WTC11 (cell line): Measurements from ENCODE around the gene MAP6. TPM values are rescaled to one million over a fixed set of nuclear protein-coding genes. Genes with fewer than 3 reads are reported as not detected.
A peak's percentile ranks its signal among the peaks of the same experiment; 100 is the strongest.

Experiments
- ATF6 ChIP-seq: sonication (generic); formaldehyde crosslinking; IDR thresholded peaks from 2 replicates; pipeline ENCODE4 v1.8.1; 2023; ENCODE audit warnings: mild to moderate bottlenecking, missing genetic modification reagents
- CBFB ChIP-seq: sonication (generic); formaldehyde crosslinking; IDR thresholded peaks from 2 replicates; pipeline ENCODE4 v1.8.1; 2022; ENCODE audit warnings: mild to moderate bottlenecking, low read depth, missing genetic modification reagents
- CREM ChIP-seq: sonication (generic); formaldehyde crosslinking; IDR thresholded peaks from 2 replicates; pipeline ENCODE4 v1.8.1; 2022; ENCODE audit warnings: mild to moderate bottlenecking, missing genetic modification reagents, moderate library complexity
- E2F1 ChIP-seq: sonication (generic); formaldehyde crosslinking; IDR thresholded peaks from 2 replicates; pipeline ENCODE4 v1.8.0; 2022; ENCODE audit warnings: mild to moderate bottlenecking, missing genetic modification reagents
- EMX1 ChIP-seq: fragments of 250-450 bp; sonication (Bioruptor Pico); IDR thresholded peaks from 2 replicates; pipeline ENCODE4 v1.8.0; 2021; ENCODE audit warnings: mild to moderate bottlenecking
- ETV6 ChIP-seq: sonication (generic); formaldehyde crosslinking; IDR thresholded peaks from 2 replicates; pipeline ENCODE4 v1.8.1; 2022; ENCODE audit warnings: mild to moderate bottlenecking, missing genetic modification reagents
- FOXP1 ChIP-seq: sonication (generic); formaldehyde crosslinking; IDR thresholded peaks from 2 replicates; pipeline ENCODE4 v1.8.0; 2022; ENCODE audit warnings: missing genetic modification reagents, mild to moderate bottlenecking, moderate library complexity, borderline replicate concordance
- JAZF1 ChIP-seq: fragments of 250-450 bp; sonication (Bioruptor Pico); IDR thresholded peaks from 2 replicates; pipeline ENCODE4 v1.9.0; 2021; ENCODE audit warnings: moderate library complexity, mild to moderate bottlenecking, inconsistent platforms
- NFATC4 ChIP-seq: fragments of 250-450 bp; sonication (Bioruptor Pico); IDR thresholded peaks from 2 replicates; pipeline ENCODE4 v1.9.0; 2021; ENCODE audit warnings: mild to moderate bottlenecking
- NFE2L1 ChIP-seq: sonication (generic); formaldehyde crosslinking; IDR thresholded peaks from 2 replicates; pipeline ENCODE4 v1.8.1; 2023; ENCODE audit warnings: missing genetic modification reagents
- OVOL2 ChIP-seq: fragments of 250-450 bp; sonication (Bioruptor Pico); IDR thresholded peaks from 2 replicates; pipeline ENCODE4 v1.9.0; 2021; ENCODE audit warnings: mild to moderate bottlenecking, borderline replicate concordance
- PREB ChIP-seq: sonication (generic); formaldehyde crosslinking; IDR thresholded peaks from 2 replicates; pipeline ENCODE4 v1.8.1; 2022; ENCODE audit warnings: mild to moderate bottlenecking, missing genetic modification reagents, moderate library complexity, borderline replicate concordance
- RELA ChIP-seq: sonication (generic); formaldehyde crosslinking; IDR thresholded peaks from 2 replicates; pipeline ENCODE4 v1.8.1; 2022; ENCODE audit warnings: missing genetic modification reagents, mild to moderate bottlenecking, borderline replicate concordance
- SOX15 ChIP-seq: fragments of 250-450 bp; sonication (Bioruptor Pico); IDR thresholded peaks from 2 replicates; pipeline ENCODE4 v1.9.0; 2021; ENCODE audit warnings: mild to moderate bottlenecking
- TEAD1 ChIP-seq: sonication (generic); formaldehyde crosslinking; IDR thresholded peaks from 2 replicates; pipeline ENCODE4 v1.8.0; 2022; ENCODE audit warnings: mild to moderate bottlenecking, missing genetic modification reagents
- TEAD4 ChIP-seq: sonication (generic); formaldehyde crosslinking; IDR thresholded peaks from 2 replicates; pipeline ENCODE4 v1.8.0; 2022; ENCODE audit warnings: mild to moderate bottlenecking, missing genetic modification reagents
- ZBTB43 ChIP-seq: sonication (generic); formaldehyde crosslinking; IDR thresholded peaks from 2 replicates; pipeline ENCODE4 v1.8.1; 2023; ENCODE audit warnings: mild to moderate bottlenecking, missing genetic modification reagents
- ZNF138 ChIP-seq: sonication (generic); formaldehyde crosslinking; conservative IDR thresholded peaks from 2 replicates; pipeline ENCODE4 v1.8.1; 2022; ENCODE audit warnings: mild to moderate bottlenecking, moderate library complexity, missing genetic modification reagents
- ZNF219 ChIP-seq: sonication (generic); formaldehyde crosslinking; IDR thresholded peaks from 2 replicates; pipeline ENCODE4 v1.8.0; 2023; ENCODE audit warnings: missing genetic modification reagents, mild to moderate bottlenecking, borderline replicate concordance
- ZNF263 ChIP-seq: sonication (generic); formaldehyde crosslinking; IDR thresholded peaks from 2 replicates; pipeline ENCODE4 v1.8.1; 2022; ENCODE audit warnings: low read depth, mild to moderate bottlenecking, moderate library complexity, missing genetic modification reagents
- ZNF317 ChIP-seq: sonication (generic); formaldehyde crosslinking; IDR thresholded peaks from 2 replicates; pipeline ENCODE4 v1.8.1; 2023; ENCODE audit warnings: low read depth, mild to moderate bottlenecking, moderate library complexity, missing genetic modification reagents, borderline replicate concordance
- ZNF423 ChIP-seq: fragments of 250-450 bp; sonication (Bioruptor Pico); IDR thresholded peaks from 2 replicates; pipeline ENCODE4 v2.1.2; 2022; ENCODE audit warnings: mild to moderate bottlenecking, moderate library complexity
- ZSCAN18 ChIP-seq: fragments of 250-450 bp; sonication (Bioruptor Pico); IDR thresholded peaks from 2 replicates; pipeline ENCODE4 v2.1.2; 2022; ENCODE audit warnings: mild to moderate bottlenecking, moderate library complexity
- total RNA-seq: library from RNA; stranded (reverse); gene quantifications from 3 replicates; pipeline ENCODE4 v1.2.3, GENCODE V29; 2021
- TF ChIP-seq, protein P1 (sequence below): fragments of 250-450 bp; sonication (Bioruptor Pico); IDR thresholded peaks from 2 replicates; pipeline ENCODE4 v1.9.0; 2021; ENCODE audit warnings: mild to moderate bottlenecking
- TF ChIP-seq, protein P2 (sequence below): fragments of 250-450 bp; sonication (Bioruptor Pico); IDR thresholded peaks from 2 replicates; pipeline ENCODE4 v1.9.0; 2021; ENCODE audit warnings: mild to moderate bottlenecking
- TF ChIP-seq, protein P3 (sequence below): sonication (generic); formaldehyde crosslinking; IDR thresholded peaks from 2 replicates; pipeline ENCODE4 v1.8.0; 2022; ENCODE audit warnings: mild to moderate bottlenecking, missing genetic modification reagents

Gene MAP6
- total RNA-seq, 1 experiment from 2014 or later: 0.90 TPM

- TF ChIP-seq, protein P1, sequence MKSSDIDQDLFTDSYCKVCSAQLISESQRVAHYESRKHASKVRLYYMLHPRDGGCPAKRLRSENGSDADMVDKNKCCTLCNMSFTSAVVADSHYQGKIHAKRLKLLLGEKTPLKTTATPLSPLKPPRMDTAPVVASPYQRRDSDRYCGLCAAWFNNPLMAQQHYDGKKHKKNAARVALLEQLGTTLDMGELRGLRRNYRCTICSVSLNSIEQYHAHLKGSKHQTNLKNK (CRISPR knock-in tag): no peak
- TF ChIP-seq, protein P2, sequence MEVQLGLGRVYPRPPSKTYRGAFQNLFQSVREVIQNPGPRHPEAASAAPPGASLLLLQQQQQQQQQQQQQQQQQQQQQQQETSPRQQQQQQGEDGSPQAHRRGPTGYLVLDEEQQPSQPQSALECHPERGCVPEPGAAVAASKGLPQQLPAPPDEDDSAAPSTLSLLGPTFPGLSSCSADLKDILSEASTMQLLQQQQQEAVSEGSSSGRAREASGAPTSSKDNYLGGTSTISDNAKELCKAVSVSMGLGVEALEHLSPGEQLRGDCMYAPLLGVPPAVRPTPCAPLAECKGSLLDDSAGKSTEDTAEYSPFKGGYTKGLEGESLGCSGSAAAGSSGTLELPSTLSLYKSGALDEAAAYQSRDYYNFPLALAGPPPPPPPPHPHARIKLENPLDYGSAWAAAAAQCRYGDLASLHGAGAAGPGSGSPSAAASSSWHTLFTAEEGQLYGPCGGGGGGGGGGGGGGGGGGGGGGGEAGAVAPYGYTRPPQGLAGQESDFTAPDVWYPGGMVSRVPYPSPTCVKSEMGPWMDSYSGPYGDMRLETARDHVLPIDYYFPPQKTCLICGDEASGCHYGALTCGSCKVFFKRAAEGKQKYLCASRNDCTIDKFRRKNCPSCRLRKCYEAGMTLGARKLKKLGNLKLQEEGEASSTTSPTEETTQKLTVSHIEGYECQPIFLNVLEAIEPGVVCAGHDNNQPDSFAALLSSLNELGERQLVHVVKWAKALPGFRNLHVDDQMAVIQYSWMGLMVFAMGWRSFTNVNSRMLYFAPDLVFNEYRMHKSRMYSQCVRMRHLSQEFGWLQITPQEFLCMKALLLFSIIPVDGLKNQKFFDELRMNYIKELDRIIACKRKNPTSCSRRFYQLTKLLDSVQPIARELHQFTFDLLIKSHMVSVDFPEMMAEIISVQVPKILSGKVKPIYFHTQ (CRISPR knock-in tag): no peak
- TF ChIP-seq FOXP1 (CRISPR knock-in tag) (peak; percentile 75), ATF6 (no peak), CREM (CRISPR knock-in tag) (no peak), NFATC4 (CRISPR knock-in tag) (no peak), ETV6 (CRISPR knock-in tag) (peak; percentile 79; the same call in 1 of the 2 replicates), ZSCAN18 (CRISPR knock-in tag) (no peak), SOX15 (no peak), ZBTB43 (0 out of 2 replicates have a peak, but pooled peaks have one; percentile 68), EMX1 (no peak), TEAD1 (CRISPR knock-in tag) (no peak; the same call in 1 of the 2 replicates), ZNF263 (no peak), RELA (no peak), ZNF423 (CRISPR knock-in tag) (no peak), ZNF219 (CRISPR knock-in tag) (no peak), E2F1 (CRISPR knock-in tag) (no peak), ZNF317 (CRISPR knock-in tag) (no peak; the same call in 1 of the 2 replicates), CBFB (CRISPR knock-in tag) (no peak), TEAD4 (CRISPR knock-in tag) (no peak), ZNF138 (no peak), JAZF1 (CRISPR knock-in tag) (no peak), PREB (CRISPR knock-in tag) (no peak), OVOL2 (CRISPR knock-in tag) (no peak), NFE2L1 (no peak; the same call in 1 of the 2 replicates)
- TF ChIP-seq, protein P3, sequence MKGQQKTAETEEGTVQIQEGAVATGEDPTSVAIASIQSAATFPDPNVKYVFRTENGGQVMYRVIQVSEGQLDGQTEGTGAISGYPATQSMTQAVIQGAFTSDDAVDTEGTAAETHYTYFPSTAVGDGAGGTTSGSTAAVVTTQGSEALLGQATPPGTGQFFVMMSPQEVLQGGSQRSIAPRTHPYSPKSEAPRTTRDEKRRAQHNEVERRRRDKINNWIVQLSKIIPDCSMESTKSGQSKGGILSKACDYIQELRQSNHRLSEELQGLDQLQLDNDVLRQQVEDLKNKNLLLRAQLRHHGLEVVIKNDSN: 0 out of 2 replicates have a peak, but pooled peaks have one; percentile 23
Observed at GRCh38 chr11:75562048-75562835, 106.6 kb downstream of the MAP6 start, which contains the start of gene SERPINH1 (continued).
